Measurements from ENCODE around the gene RPS6KC1.

RPS6KC1 gene

DNA sequence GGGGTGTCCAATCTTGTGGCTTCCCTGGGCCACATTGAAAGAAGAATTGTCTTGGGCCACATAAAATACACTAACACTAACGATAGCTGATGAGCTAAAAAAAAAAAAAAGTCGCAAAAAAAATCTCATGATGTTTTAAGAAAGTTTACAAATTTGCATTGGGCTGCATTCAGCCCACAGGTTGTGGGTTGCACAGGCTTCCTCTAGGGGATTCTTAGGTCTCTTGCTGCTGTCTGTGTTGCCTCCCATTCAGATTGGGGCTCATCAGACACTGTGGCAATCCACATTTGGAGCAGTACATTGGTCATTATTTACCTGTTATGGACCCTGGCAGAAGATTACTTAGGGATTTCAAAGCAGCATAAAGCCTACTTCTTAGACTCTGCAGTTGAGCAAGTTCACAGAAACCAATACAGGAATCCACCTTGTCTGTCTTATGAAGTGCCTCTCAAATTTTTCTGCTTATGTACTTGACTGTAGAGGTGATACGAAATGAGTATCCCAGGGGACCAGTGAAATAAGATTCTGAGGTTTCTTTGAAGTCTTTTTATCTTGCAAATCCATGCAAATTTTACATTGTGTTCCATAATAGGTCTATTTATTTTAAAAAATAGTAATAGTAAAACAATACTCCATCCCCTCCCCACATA lies 205.5 kb downstream of the RPS6KC1 start:
- CTCF ChIA-PET, result no interaction called here
- DNase-seq (ENCODE audit: extremely low spot score), result no peak
- TF ChIP-seq, protein P1, sequence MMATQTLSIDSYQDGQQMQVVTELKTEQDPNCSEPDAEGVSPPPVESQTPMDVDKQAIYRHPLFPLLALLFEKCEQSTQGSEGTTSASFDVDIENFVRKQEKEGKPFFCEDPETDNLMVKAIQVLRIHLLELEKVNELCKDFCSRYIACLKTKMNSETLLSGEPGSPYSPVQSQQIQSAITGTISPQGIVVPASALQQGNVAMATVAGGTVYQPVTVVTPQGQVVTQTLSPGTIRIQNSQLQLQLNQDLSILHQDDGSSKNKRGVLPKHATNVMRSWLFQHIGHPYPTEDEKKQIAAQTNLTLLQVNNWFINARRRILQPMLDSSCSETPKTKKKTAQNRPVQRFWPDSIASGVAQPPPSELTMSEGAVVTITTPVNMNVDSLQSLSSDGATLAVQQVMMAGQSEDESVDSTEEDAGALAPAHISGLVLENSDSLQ (IDR thresholded peaks at IDR 0.05), result no peak
- TF ChIP-seq ARNT (IDR thresholded peaks at IDR 0.05), result no peak
- TF ChIP-seq SUZ12 (IDR thresholded peaks at IDR 0.05), result no peak
- TF ChIP-seq NFRKB (IDR thresholded peaks at IDR 0.05), result no peak
- TF ChIP-seq TARDBP (IDR thresholded peaks at IDR 0.05), result no peak
- no peak for TF ChIP-seq SP1 (IDR thresholded peaks at IDR 0.05)
- no peak for TF ChIP-seq ELF4 (IDR thresholded peaks at IDR 0.05)
- no peak for TF ChIP-seq FOXA1 (IDR thresholded peaks at IDR 0.05)
- TF ChIP-seq FOXK2 (IDR thresholded peaks at IDR 0.05), result no peak
- no peak for TF ChIP-seq FOXM1 (IDR thresholded peaks at IDR 0.05; ENCODE audit: borderline replicate concordance)
- TF ChIP-seq CTBP1 (IDR thresholded peaks at IDR 0.05; ENCODE audit: borderline replicate concordance), result no peak
- TF ChIP-seq ZNF384 (IDR thresholded peaks at IDR 0.05), result no peak
- TF ChIP-seq LEF1 (IDR thresholded peaks at IDR 0.05; ENCODE audit: borderline replicate concordance), result no peak
- POLR2A ChIA-PET, result no interaction called here

DNA sequence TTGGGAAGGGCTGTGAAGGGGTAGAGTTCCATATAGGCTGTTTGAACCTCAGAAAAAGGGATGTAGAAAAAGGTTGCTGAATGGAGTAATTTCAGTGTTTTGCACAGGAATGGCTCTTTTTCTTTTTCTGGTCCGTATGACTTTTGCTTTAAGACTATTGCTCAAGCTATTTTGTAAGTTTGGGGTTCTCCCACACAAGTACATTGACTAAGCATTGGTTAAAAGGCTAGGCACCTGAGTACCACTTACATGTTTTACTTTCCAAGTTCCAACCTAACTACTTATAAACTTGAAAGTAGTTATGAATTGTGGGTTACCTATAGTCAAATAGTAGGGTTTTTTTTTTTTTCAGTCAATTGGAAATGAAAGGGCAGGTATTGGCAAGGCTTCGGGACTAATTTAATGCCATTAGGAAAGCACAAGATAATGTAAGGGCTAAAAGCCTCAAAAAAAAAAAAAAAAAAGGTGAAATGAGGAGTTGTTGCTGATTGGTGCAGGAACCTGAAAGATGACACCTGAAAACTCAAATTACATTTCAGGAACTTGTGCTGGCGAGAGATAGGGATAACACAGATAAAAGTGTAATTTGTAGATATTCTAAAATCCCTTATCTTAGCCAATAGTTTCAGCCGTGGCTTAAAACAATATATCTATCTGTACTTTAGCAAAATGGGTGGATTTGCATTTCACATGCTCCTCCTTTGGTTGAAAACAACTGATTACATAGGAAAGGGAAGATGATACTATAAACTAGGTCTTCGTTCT lies 209.5 kb downstream of the RPS6KC1 start:
- no peak for DNase-seq (ENCODE audit: extremely low spot score)
- TF ChIP-seq SP1 (IDR thresholded peaks at IDR 0.05) (no peak), LEF1 (IDR thresholded peaks at IDR 0.05; ENCODE audit: borderline replicate concordance) (no peak), BHLHE40 (IDR thresholded peaks at IDR 0.05; ENCODE audit: borderline replicate concordance) (no peak), ARNT (IDR thresholded peaks at IDR 0.05) (no peak), HDGF (IDR thresholded peaks at IDR 0.05; ENCODE audit: borderline replicate concordance) (no peak), TARDBP (IDR thresholded peaks at IDR 0.05) (no peak), ZNF384 (IDR thresholded peaks at IDR 0.05) (no peak), SUZ12 (IDR thresholded peaks at IDR 0.05) (no peak), L3MBTL2 (conservative IDR thresholded peaks at IDR 0.05) (no peak), FOXK2 (IDR thresholded peaks at IDR 0.05) (no peak), FOXM1 (IDR thresholded peaks at IDR 0.05; ENCODE audit: borderline replicate concordance) (no peak), FOXA1 (IDR thresholded peaks at IDR 0.05) (no peak), CTBP1 (IDR thresholded peaks at IDR 0.05; ENCODE audit: borderline replicate concordance) (no peak), ELF4 (IDR thresholded peaks at IDR 0.05) (no peak), NFRKB (IDR thresholded peaks at IDR 0.05) (no peak)
- TF ChIP-seq, protein P1 (IDR thresholded peaks at IDR 0.05), result no peak
- ChIA-PET CTCF (no interaction called here), POLR2A (no interaction called here)

DNA sequence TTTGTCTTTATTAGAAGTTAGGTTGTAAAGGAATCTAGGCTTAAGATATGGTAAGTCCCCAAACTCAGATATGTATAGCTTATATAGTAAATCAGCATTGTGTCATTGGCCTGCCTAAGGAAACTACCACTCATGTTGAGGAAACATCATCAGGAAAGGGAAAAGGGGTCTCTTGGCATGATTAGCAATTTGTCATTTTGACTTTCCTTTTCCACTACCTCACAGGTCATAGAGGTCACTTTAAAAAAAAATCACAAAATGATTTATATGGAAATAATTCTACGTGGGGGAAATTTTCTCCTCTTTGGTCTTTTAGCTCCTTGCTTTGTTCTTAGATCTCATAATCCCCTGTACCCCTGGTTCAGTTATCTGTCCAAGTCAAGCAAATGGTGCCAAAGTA lies 213.5 kb downstream of the RPS6KC1 start:
- ChIA-PET CTCF (no interaction called here), POLR2A (no interaction called here)
- TF ChIP-seq L3MBTL2 (conservative IDR thresholded peaks at IDR 0.05), result no peak
- TF ChIP-seq LEF1 (IDR thresholded peaks at IDR 0.05; ENCODE audit: borderline replicate concordance), result no peak
- no peak for TF ChIP-seq CTBP1 (IDR thresholded peaks at IDR 0.05; ENCODE audit: borderline replicate concordance)
- TF ChIP-seq FOXM1 (IDR thresholded peaks at IDR 0.05; ENCODE audit: borderline replicate concordance), result no peak
- no peak for TF ChIP-seq BHLHE40 (IDR thresholded peaks at IDR 0.05; ENCODE audit: borderline replicate concordance)
- TF ChIP-seq SP1 (IDR thresholded peaks at IDR 0.05), result no peak
- no peak for TF ChIP-seq SUZ12 (IDR thresholded peaks at IDR 0.05)
- TF ChIP-seq ELF4 (IDR thresholded peaks at IDR 0.05), result no peak
- TF ChIP-seq FOXK2 (IDR thresholded peaks at IDR 0.05), result no peak
- TF ChIP-seq ZNF384 (IDR thresholded peaks at IDR 0.05), result no peak
- TF ChIP-seq, protein P1 (IDR thresholded peaks at IDR 0.05), result no peak
- no peak for TF ChIP-seq NFRKB (IDR thresholded peaks at IDR 0.05)
- TF ChIP-seq TARDBP (IDR thresholded peaks at IDR 0.05), result no peak
- no peak for DNase-seq (ENCODE audit: extremely low spot score)

- ChIA-PET CTCF (no interaction called here), POLR2A (no interaction called here)
- DNase-seq (ENCODE audit: extremely low spot score), result no peak
- TF ChIP-seq TARDBP (IDR thresholded peaks at IDR 0.05), result no peak
- no peak for TF ChIP-seq SUZ12 (IDR thresholded peaks at IDR 0.05)
- TF ChIP-seq BHLHE40 (IDR thresholded peaks at IDR 0.05; ENCODE audit: borderline replicate concordance), result no peak
- TF ChIP-seq, protein P1 (IDR thresholded peaks at IDR 0.05), result no peak
- no peak for TF ChIP-seq NFRKB (IDR thresholded peaks at IDR 0.05)
- TF ChIP-seq ZNF384 (IDR thresholded peaks at IDR 0.05), result no peak
- TF ChIP-seq ARNT (IDR thresholded peaks at IDR 0.05), result no peak
- TF ChIP-seq CTBP1 (IDR thresholded peaks at IDR 0.05; ENCODE audit: borderline replicate concordance), result no peak
- TF ChIP-seq LEF1 (IDR thresholded peaks at IDR 0.05; ENCODE audit: borderline replicate concordance), result no peak
- TF ChIP-seq HDGF (IDR thresholded peaks at IDR 0.05; ENCODE audit: borderline replicate concordance), result no peak
- TF ChIP-seq ELF4 (IDR thresholded peaks at IDR 0.05), result no peak
- no peak for TF ChIP-seq FOXM1 (IDR thresholded peaks at IDR 0.05; ENCODE audit: borderline replicate concordance)
- TF ChIP-seq FOXA1 (IDR thresholded peaks at IDR 0.05), result no peak
Observed at GRCh38 chr1:213266983-213267772, 216.1 kb downstream of the RPS6KC1 start.

All from HEK293T (cell line).